Prostate gland (tissue), 2 donors: ENCODE data around the gene CABLES2. TPM values are rescaled to one million over a fixed set of nuclear protein-coding genes. Genes with fewer than 3 reads are reported as not detected.
A peak's percentile ranks its signal among the peaks of the same experiment; 100 is the strongest.

Experiments used
- DNase-seq: peaks from one replicate; pipeline ENCODE4 v3.0.0-alpha.2; 2019; ENCODE audit warnings: low spot score
- H3K27ac ChIP-seq, 2 donors: fragments of 200-600 bp; sonication (generic); 2 replicates each; pipeline ENCODE4 v1.5.1; 2017 to 2019
- H3K27me3 ChIP-seq: fragments of 200-600 bp; sonication (generic); replicated peaks from 2 replicates; pipeline ENCODE4 v1.5.1; 2019; ENCODE audit not compliant: insufficient read depth
- H3K36me3 ChIP-seq, 2 donors: fragments of 200-600 bp; sonication (generic); 1 replicate in 1 of 2; 2 replicates in 1 of 2; pipeline versions ENCODE4 v1.5.1 to v1.8.1; 2017 to 2019
- H3K4me1 ChIP-seq: fragments of 200-600 bp; sonication (generic); replicated peaks from 2 replicates; pipeline ENCODE4 v1.5.1; 2019
- H3K4me3 ChIP-seq, 2 donors: fragments of 200-600 bp; sonication (generic); 2 replicates each; pipeline ENCODE4 v1.5.1; 2017 to 2019
- H3K9me3 ChIP-seq: fragments of 200-600 bp; sonication (generic); 2 replicates; pipeline ENCODE4 v1.5.1; 2017
- CTCF ChIP-seq, 4 experiments: fragments of 200-600 bp in 2 of 4; fragments of 450-650 bp in 2 of 4; sonication (generic) in 2 of 4; IDR thresholded peaks; 1 replicate in 3 of 4; 2 replicates in 1 of 4; pipeline ENCODE4 v1.5.1; 2016 to 2019; ENCODE audit warnings: antibody characterized with exemption in 4 of 4, mild to moderate bottlenecking in 2 of 4, moderate library complexity in 2 of 4
- POLR2A ChIP-seq: fragments of 450-650 bp; IDR thresholded peaks from one replicate; pipeline ENCODE4 v1.6.1; 2016; ENCODE audit warnings: antibody characterized with exemption, mild to moderate bottlenecking
- POLR2AphosphoS5 ChIP-seq: sonication (generic); formaldehyde crosslinking; IDR thresholded peaks from one replicate; pipeline ENCODE4 v1.6.1; 2017; ENCODE audit warnings: antibody characterized with exemption
- WGBS: methylation state at CpG from one replicate; pipeline ENCODE4 v1.1.5; 2018; 5-methylcytosine and 5-hydroxymethylcytosine counted together
- intact Hi-C: fragments of 100-400 bp; cut with DNase I; formaldehyde crosslinking; loops from one replicate; pipeline ENCODE4 v1.14.2; 2022
- total RNA-seq, 2 donors: library from RNA; depleted of rRNA; stranded (reverse); fragments of >200 nt; gene quantifications; one replicate each; pipeline ENCODE4 v1.1.0, GENCODE V29; 2016

Gene CABLES2
- total RNA-seq, 2 donors from 2014 or later, result 4.1 to 31.3 TPM

GRCh38 chr20:62344782-62345181 lies 62.3 kb downstream of the CABLES2 start:
- TF ChIP-seq POLR2AphosphoS5 (no peak), CTCF (IDR thresholded peaks at IDR 0.05) (no peak), POLR2A (no peak)
- no peaks in the 10 kb centered on the region for H3K36me3 ChIP-seq
- H3K4me1 ChIP-seq, result no peaks in the 10 kb centered on the region
- WGBS, result 88% methylated on average over 10 of the region's 10 CpGs
- H3K27ac ChIP-seq, result no peak overlapping the region
- no peaks in the 10 kb centered on the region for H3K9me3 ChIP-seq
- H3K4me3 ChIP-seq, result no peak overlapping the region
- no peak for DNase-seq
- intact Hi-C loops, result no loop called here
- no peaks in the 10 kb centered on the region for H3K27me3 ChIP-seq

GRCh38 chr20:62344092-62344491 lies 63.0 kb downstream of the CABLES2 start:
- Histone ChIP-seq H3K4me3 (no peak overlapping the region), H3K9me3 (no peaks in the 10 kb centered on the region), H3K4me1 (no peaks in the 10 kb centered on the region), H3K27me3 (no peaks in the 10 kb centered on the region), H3K27ac (no peak overlapping the region), H3K36me3 (no peaks in the 10 kb centered on the region)
- TF ChIP-seq POLR2AphosphoS5 (no peak), CTCF (IDR thresholded peaks at IDR 0.05) (no peak), POLR2A (no peak)
- DNase-seq, result no peak
- intact Hi-C loops, result no loop called here
- 93% methylated on average over 5 of the region's 5 CpGs for WGBS

GRCh38 chr20:62342910-62343309 lies 64.2 kb downstream of the CABLES2 start:
- no peak for TF ChIP-seq POLR2A
- TF ChIP-seq CTCF (IDR thresholded peaks at IDR 0.05), result no peak
- TF ChIP-seq POLR2AphosphoS5, result no peak
- H3K36me3 ChIP-seq, result no peaks in the 10 kb centered on the region
- no peaks in the 10 kb centered on the region for H3K9me3 ChIP-seq
- WGBS, result 69% methylated on average over 10 of the region's 10 CpGs
- no peaks in the 10 kb centered on the region for H3K4me1 ChIP-seq
- H3K27ac ChIP-seq, result no peak overlapping the region
- DNase-seq, result no peak
- H3K27me3 ChIP-seq, result no peaks in the 10 kb centered on the region
- no peak overlapping the region for H3K4me3 ChIP-seq
- intact Hi-C loops, result no loop called here

GRCh38 chr20:62339647-62340062 lies 67.4 kb downstream of the CABLES2 start:
- Histone ChIP-seq H3K36me3 (peaks cover 0 to 6% of the 10 kb centered on the region in 2 donors), H3K4me3 (no peak overlapping the region), H3K4me1 (no peaks in the 10 kb centered on the region), H3K27ac (peak overlapping the region in 1 of 2 donors; percentile 59), H3K27me3 (no peaks in the 10 kb centered on the region), H3K9me3 (no peaks in the 10 kb centered on the region)
- WGBS, result 36% methylated on average over 13 of the region's 14 CpGs
- no peak for TF ChIP-seq CTCF (IDR thresholded peaks at IDR 0.05)
- TF ChIP-seq POLR2AphosphoS5, result no peak
- TF ChIP-seq POLR2A, result no peak
- no peak for DNase-seq
- intact Hi-C loops, result no loop called here

Other genes with a start within 250 kb of the CABLES2 start
- 10 to 100 TPM; 40.0 to 53.0 TPM for gene MTG2, start 224.3 kb downstream of the CABLES2 start, total RNA-seq
- gene HRH3, start 187.0 kb downstream of the CABLES2 start, total RNA-seq, result under 1 TPM; 0.18 to 0.51 TPM
- 10 to 100 TPM; 33.5 to 50.6 TPM for gene OSBPL2, start 168.8 kb downstream of the CABLES2 start, total RNA-seq
- 100 to 1,000 TPM; 149 to 207 TPM for gene ADRM1, start 104.3 kb downstream of the CABLES2 start, total RNA-seq
- gene LAMA5, start 40.0 kb downstream of the CABLES2 start, total RNA-seq, result 100 to 1,000 TPM; 170 to 272 TPM
- gene RPS21, start 20.2 kb downstream of the CABLES2 start, total RNA-seq, result 1,000 to 10,000 TPM; 1,506 to 4,377 TPM
- 10 to 100 TPM in 1 of 2 donors, 1 to 10 TPM in 1; 4.9 to 10.9 TPM for gene RBBP8NL, start 20.3 kb upstream of the CABLES2 start, total RNA-seq
- 10 to 100 TPM in 1 of 2 donors, 1 to 10 TPM in 1; 1.3 to 53.7 TPM for gene GATA5, start 68.7 kb upstream of the CABLES2 start, total RNA-seq
- 10 to 100 TPM in 1 of 2 donors, 1 to 10 TPM in 1; 4.5 to 12.3 TPM for gene SLCO4A1, start 235.2 kb upstream of the CABLES2 start, total RNA-seq